Measurements from ENCODE around the gene LSM5. TPM values are rescaled to one million over a fixed set of nuclear protein-coding genes. Genes with fewer than 3 reads are reported as not detected.

LSM5 gene
- total RNA-seq, 2 experiments from 2014 or later = 132 to 141 TPM

- no peak for DNase-seq
- Mint-ChIP-seq H3K4me3 (no peak overlapping the region), H3K4me1 (ENCODE audit: low read depth) (no peaks in the 10 kb centered on the region), H3K9me3 (no peaks in the 10 kb centered on the region), H3K36me3 (ENCODE audit: low read depth) (peaks cover 1% of the 10 kb centered on the region), H3K27me3 (ENCODE audit: low read depth) (peaks cover 8% of the 10 kb centered on the region), H3K27ac (no peak overlapping the region)
- intact Hi-C loops (cut with micrococcal nuclease) = no loop called here
- CTCF ChIA-PET = no interaction called here
These were observed 43.0 kb downstream of the LSM5 start for GRCh38 chr7:32447218-32447617.

GRCh38 chr7:32436146-32436928, 53.8 kb downstream of the LSM5 start:
- Mint-ChIP-seq H3K36me3 (ENCODE audit: low read depth) (no peaks in the 10 kb centered on the region), H3K4me3 (no peak overlapping the region), H3K27ac (no peak overlapping the region), H3K27me3 (ENCODE audit: low read depth) (peaks cover 14% of the 10 kb centered on the region), H3K9me3 (no peaks in the 10 kb centered on the region), H3K4me1 (ENCODE audit: low read depth) (no peaks in the 10 kb centered on the region)
- CTCF ChIA-PET = no interaction called here
- intact Hi-C loops (cut with micrococcal nuclease) = no loop called here
- no peak for DNase-seq

Other genes starting within 250 kb of the LSM5 start
- 10 to 100 TPM; 29.6 to 38.0 TPM for gene AVL9, start 5.1 kb upstream of the LSM5 start, total RNA-seq